ENCODE measurements around the gene MCEE.
"Not testable (repeated sequence)": the region's sequence is repeated elsewhere in the genome, so short reads cannot be mapped to it uniquely, and the experiment has no call there.

MCEE gene

DNA sequence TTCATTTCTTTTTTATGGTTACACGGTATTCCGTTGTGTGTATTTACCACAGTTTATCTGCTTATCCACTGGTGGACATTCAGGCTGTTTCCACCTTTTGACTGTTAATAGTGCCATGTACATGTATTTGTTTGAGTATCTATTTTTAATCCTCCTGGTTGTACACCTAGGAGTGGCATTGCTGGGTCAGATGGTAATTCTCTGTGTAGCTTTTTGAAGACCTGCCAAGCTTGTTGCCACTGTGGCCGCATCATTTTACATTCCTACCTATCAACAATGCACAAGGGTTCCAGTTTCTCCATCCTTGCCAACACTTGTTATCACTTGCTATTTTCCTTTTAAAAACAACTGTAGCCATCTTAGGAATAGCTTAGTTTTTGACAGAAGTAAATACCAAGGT lies 13.8 kb upstream of the MCEE start:
- H3K4me3 ChIP-seq (ENCODE audit: low read length): no peak overlapping the region
- TF ChIP-seq, protein P1, sequence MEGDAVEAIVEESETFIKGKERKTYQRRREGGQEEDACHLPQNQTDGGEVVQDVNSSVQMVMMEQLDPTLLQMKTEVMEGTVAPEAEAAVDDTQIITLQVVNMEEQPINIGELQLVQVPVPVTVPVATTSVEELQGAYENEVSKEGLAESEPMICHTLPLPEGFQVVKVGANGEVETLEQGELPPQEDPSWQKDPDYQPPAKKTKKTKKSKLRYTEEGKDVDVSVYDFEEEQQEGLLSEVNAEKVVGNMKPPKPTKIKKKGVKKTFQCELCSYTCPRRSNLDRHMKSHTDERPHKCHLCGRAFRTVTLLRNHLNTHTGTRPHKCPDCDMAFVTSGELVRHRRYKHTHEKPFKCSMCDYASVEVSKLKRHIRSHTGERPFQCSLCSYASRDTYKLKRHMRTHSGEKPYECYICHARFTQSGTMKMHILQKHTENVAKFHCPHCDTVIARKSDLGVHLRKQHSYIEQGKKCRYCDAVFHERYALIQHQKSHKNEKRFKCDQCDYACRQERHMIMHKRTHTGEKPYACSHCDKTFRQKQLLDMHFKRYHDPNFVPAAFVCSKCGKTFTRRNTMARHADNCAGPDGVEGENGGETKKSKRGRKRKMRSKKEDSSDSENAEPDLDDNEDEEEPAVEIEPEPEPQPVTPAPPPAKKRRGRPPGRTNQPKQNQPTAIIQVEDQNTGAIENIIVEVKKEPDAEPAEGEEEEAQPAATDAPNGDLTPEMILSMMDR (conservative IDR thresholded peaks at IDR 0.05; ENCODE audit: low read length): no peak
- DNase-seq (ENCODE audit: low read depth): no peak

GRCh38 chr2:71136174-71136573 lies 6.1 kb upstream of the MCEE start:
- no peak for DNase-seq (ENCODE audit: low read depth)
- TF ChIP-seq, protein P1 (conservative IDR thresholded peaks at IDR 0.05; ENCODE audit: low read length): no peak
- H3K4me3 ChIP-seq (ENCODE audit: low read length): no peak overlapping the region

GRCh38 chr2:71133603-71134002 lies 3.6 kb upstream of the MCEE start:
- TF ChIP-seq, protein P1 (conservative IDR thresholded peaks at IDR 0.05; ENCODE audit: low read length): no peak
- DNase-seq (ENCODE audit: low read depth): no peak
- no peak overlapping the region for H3K4me3 ChIP-seq (ENCODE audit: low read length)

GRCh38 chr2:71131387-71132166 lies 1.5 kb upstream of the MCEE start:
- DNase-seq (ENCODE audit: low read depth): not testable (repeated sequence)

GRCh38 chr2:71130905-71131244 lies 846 bp upstream of the MCEE start:
- no peak for DNase-seq (ENCODE audit: low read depth)
- peak overlapping the region; percentile 94 for H3K4me3 ChIP-seq (ENCODE audit: low read length)
- TF ChIP-seq, protein P1 (conservative IDR thresholded peaks at IDR 0.05; ENCODE audit: low read length): no peak

More at GRCh38 chr2:71131387-71132166, 1.5 kb upstream of the MCEE start:
- H3K4me3 ChIP-seq (ENCODE audit: low read length): peak overlapping the region; percentile 94

- H3K4me3 ChIP-seq (ENCODE audit: low read length): peak overlapping the region; percentile 94
- TF ChIP-seq, protein P1 (conservative IDR thresholded peaks at IDR 0.05; ENCODE audit: low read length): no peak
- DNase-seq (ENCODE audit: low read depth): no peak
Measured at GRCh38 chr2:71129902-71130151, 202 bp downstream of the MCEE start.

- DNase-seq (ENCODE audit: low read depth): peak; percentile 18
- TF ChIP-seq, protein P1 (conservative IDR thresholded peaks at IDR 0.05; ENCODE audit: low read length): no peak
- peak overlapping the region; percentile 94 for H3K4me3 ChIP-seq (ENCODE audit: low read length)
Measured at GRCh38 chr2:71129114-71129901, 721 bp downstream of the MCEE start.

Data from AG10803 (cell line).